ENCODE measurements around the gene COBL.

GRCh38 chr7:51062222-51062987 lies 254.2 kb downstream of the COBL start:
- TF ChIP-seq CTCF (IDR thresholded peaks at IDR 0.05) (no peak), POLR2AphosphoS5 (IDR thresholded peaks at IDR 0.05; ENCODE audit: low read depth, low read length) (no peak)
